ENCODE measurements around the gene KCNK5. TPM values are rescaled to one million over a fixed set of nuclear protein-coding genes. Genes with fewer than 3 reads are reported as not detected.

KCNK5 gene
- total and polyA plus RNA-seq, 4 donors = 6.0 to 22.0 (median 16.1) TPM

- 49 to 71% methylated on average over 7 of the region's 7 CpGs for WGBS, 2 donors
- H3K9me3 ChIP-seq (ENCODE audit: control insufficient read depth in 4 of 4, insufficient read depth in 3 of 4, low read length in 3 of 4) = peaks cover 0 to 5% (median 0%) of the 10 kb centered on the region in 4 donors
- H3K9ac ChIP-seq (ENCODE audit: insufficient read depth in 1 of 2, low read length in 2 of 2) = no peak overlapping the region
- H3K4me1 ChIP-seq (ENCODE audit: control insufficient read depth in 5 of 5, insufficient read depth in 5 of 5, low read length in 5 of 5) = peaks cover 0 to 24% (median 12%) of the 10 kb centered on the region in 5 donors
- H3K27me3 ChIP-seq (ENCODE audit: control insufficient read depth in 3 of 3, insufficient read depth in 3 of 3, low read length in 2 of 3) = no peaks in the 10 kb centered on the region
- DNase-seq (no peak), ATAC-seq (ENCODE audit: insufficient read depth, low FRiP score) (no peak)
- H3K27ac ChIP-seq (ENCODE audit: low read depth in 1 of 2, low read length in 1 of 2) = peak overlapping the region in 1 of 2 donors; percentile 20
- TF ChIP-seq CTCF (IDR thresholded peaks at IDR 0.05; ENCODE audit: control extremely low read depth, extremely low read depth) = no peak
- peaks cover 0 to 9% (median 6%) of the 10 kb centered on the region in 4 donors for H3K36me3 ChIP-seq (ENCODE audit: control insufficient read depth in 4 of 4, insufficient read depth in 4 of 4, low read length in 4 of 4)
- no peak overlapping the region for H3K4me3 ChIP-seq
These were observed 29.9 kb downstream of the KCNK5 start for GRCh38 chr6:39199231-39199940.

- no peak for ATAC-seq (ENCODE audit: insufficient read depth, low FRiP score)
- Histone ChIP-seq H3K27me3 (ENCODE audit: control insufficient read depth in 3 of 3, insufficient read depth in 3 of 3, low read length in 2 of 3) (no peaks in the 10 kb centered on the region), H3K4me3 (no peak overlapping the region), H3K36me3 (ENCODE audit: control insufficient read depth in 4 of 4, insufficient read depth in 4 of 4, low read length in 4 of 4) (peaks cover 0 to 12% (median 7%) of the 10 kb centered on the region in 4 donors), H3K4me1 (ENCODE audit: control insufficient read depth in 5 of 5, insufficient read depth in 5 of 5, low read length in 5 of 5) (peaks cover 0 to 19% (median 11%) of the 10 kb centered on the region in 5 donors), H3K9me3 (ENCODE audit: control insufficient read depth in 4 of 4, insufficient read depth in 3 of 4, low read length in 3 of 4) (peaks cover 0 to 6% (median 0%) of the 10 kb centered on the region in 4 donors), H3K27ac (ENCODE audit: low read depth in 1 of 2, low read length in 1 of 2) (no peak overlapping the region), H3K9ac (ENCODE audit: insufficient read depth in 1 of 2, low read length in 2 of 2) (no peak overlapping the region)
- TF ChIP-seq CTCF (IDR thresholded peaks at IDR 0.05; ENCODE audit: control extremely low read depth, extremely low read depth) = no peak
- DNase-seq = no peak
These were observed 30.7 kb downstream of the KCNK5 start for GRCh38 chr6:39198528-39198927.

- H3K9ac ChIP-seq (ENCODE audit: insufficient read depth in 1 of 2, low read length in 2 of 2) = no peak overlapping the region
- no peaks in the 10 kb centered on the region for H3K27me3 ChIP-seq (ENCODE audit: control insufficient read depth in 3 of 3, insufficient read depth in 3 of 3, low read length in 2 of 3)
- no peak for DNase-seq
- no peak for TF ChIP-seq CTCF (IDR thresholded peaks at IDR 0.05; ENCODE audit: control extremely low read depth, extremely low read depth)
- ATAC-seq (ENCODE audit: insufficient read depth, low FRiP score) = no peak
- peaks cover 0 to 15% (median 11%) of the 10 kb centered on the region in 5 donors for H3K4me1 ChIP-seq (ENCODE audit: control insufficient read depth in 5 of 5, insufficient read depth in 5 of 5, low read length in 5 of 5)
- H3K4me3 ChIP-seq = no peak overlapping the region
- peaks cover 0 to 6% (median 0%) of the 10 kb centered on the region in 4 donors for H3K9me3 ChIP-seq (ENCODE audit: control insufficient read depth in 4 of 4, insufficient read depth in 3 of 4, low read length in 3 of 4)
- H3K36me3 ChIP-seq (ENCODE audit: control insufficient read depth in 4 of 4, insufficient read depth in 4 of 4, low read length in 4 of 4) = peaks cover 0 to 12% (median 7%) of the 10 kb centered on the region in 4 donors
- no peak overlapping the region for H3K27ac ChIP-seq (ENCODE audit: low read depth in 1 of 2, low read length in 1 of 2)
These were observed 31.3 kb downstream of the KCNK5 start for GRCh38 chr6:39197922-39198500.
